ENCODE measurements around the gene MTUS2.

- TF ChIP-seq, protein P1, sequence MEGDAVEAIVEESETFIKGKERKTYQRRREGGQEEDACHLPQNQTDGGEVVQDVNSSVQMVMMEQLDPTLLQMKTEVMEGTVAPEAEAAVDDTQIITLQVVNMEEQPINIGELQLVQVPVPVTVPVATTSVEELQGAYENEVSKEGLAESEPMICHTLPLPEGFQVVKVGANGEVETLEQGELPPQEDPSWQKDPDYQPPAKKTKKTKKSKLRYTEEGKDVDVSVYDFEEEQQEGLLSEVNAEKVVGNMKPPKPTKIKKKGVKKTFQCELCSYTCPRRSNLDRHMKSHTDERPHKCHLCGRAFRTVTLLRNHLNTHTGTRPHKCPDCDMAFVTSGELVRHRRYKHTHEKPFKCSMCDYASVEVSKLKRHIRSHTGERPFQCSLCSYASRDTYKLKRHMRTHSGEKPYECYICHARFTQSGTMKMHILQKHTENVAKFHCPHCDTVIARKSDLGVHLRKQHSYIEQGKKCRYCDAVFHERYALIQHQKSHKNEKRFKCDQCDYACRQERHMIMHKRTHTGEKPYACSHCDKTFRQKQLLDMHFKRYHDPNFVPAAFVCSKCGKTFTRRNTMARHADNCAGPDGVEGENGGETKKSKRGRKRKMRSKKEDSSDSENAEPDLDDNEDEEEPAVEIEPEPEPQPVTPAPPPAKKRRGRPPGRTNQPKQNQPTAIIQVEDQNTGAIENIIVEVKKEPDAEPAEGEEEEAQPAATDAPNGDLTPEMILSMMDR (IDR thresholded peaks at IDR 0.05; ENCODE audit: low read depth, low read length, missing input control): no peak
- no peak for TF ChIP-seq JUND (IDR thresholded peaks at IDR 0.05)
- no peak for TF ChIP-seq TAF1 (conservative IDR thresholded peaks at IDR 0.05)
- TF ChIP-seq HNF4G (IDR thresholded peaks at IDR 0.05): no peak
- no peak for TF ChIP-seq RAD21 (IDR thresholded peaks at IDR 0.05)
- TF ChIP-seq, protein P2, sequence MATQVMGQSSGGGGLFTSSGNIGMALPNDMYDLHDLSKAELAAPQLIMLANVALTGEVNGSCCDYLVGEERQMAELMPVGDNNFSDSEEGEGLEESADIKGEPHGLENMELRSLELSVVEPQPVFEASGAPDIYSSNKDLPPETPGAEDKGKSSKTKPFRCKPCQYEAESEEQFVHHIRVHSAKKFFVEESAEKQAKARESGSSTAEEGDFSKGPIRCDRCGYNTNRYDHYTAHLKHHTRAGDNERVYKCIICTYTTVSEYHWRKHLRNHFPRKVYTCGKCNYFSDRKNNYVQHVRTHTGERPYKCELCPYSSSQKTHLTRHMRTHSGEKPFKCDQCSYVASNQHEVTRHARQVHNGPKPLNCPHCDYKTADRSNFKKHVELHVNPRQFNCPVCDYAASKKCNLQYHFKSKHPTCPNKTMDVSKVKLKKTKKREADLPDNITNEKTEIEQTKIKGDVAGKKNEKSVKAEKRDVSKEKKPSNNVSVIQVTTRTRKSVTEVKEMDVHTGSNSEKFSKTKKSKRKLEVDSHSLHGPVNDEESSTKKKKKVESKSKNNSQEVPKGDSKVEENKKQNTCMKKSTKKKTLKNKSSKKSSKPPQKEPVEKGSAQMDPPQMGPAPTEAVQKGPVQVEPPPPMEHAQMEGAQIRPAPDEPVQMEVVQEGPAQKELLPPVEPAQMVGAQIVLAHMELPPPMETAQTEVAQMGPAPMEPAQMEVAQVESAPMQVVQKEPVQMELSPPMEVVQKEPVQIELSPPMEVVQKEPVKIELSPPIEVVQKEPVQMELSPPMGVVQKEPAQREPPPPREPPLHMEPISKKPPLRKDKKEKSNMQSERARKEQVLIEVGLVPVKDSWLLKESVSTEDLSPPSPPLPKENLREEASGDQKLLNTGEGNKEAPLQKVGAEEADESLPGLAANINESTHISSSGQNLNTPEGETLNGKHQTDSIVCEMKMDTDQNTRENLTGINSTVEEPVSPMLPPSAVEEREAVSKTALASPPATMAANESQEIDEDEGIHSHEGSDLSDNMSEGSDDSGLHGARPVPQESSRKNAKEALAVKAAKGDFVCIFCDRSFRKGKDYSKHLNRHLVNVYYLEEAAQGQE (IDR thresholded peaks at IDR 0.05): no peak
Observed at GRCh38 chr13:29379281-29379680, 559.1 kb downstream of the MTUS2 start.
